GM19438 (cell line): Measurements from ENCODE around the gene ATP6V0C.

ENCODE experiments used
- ATAC-seq: cut with Tn5 transposase; IDR thresholded peaks from one replicate; pipeline ENCODE4 v1.9.1; 2021; ENCODE audit warnings: low read depth; ENCODE audit not compliant: unreplicated experiment

ATP6V0C gene

DNA sequence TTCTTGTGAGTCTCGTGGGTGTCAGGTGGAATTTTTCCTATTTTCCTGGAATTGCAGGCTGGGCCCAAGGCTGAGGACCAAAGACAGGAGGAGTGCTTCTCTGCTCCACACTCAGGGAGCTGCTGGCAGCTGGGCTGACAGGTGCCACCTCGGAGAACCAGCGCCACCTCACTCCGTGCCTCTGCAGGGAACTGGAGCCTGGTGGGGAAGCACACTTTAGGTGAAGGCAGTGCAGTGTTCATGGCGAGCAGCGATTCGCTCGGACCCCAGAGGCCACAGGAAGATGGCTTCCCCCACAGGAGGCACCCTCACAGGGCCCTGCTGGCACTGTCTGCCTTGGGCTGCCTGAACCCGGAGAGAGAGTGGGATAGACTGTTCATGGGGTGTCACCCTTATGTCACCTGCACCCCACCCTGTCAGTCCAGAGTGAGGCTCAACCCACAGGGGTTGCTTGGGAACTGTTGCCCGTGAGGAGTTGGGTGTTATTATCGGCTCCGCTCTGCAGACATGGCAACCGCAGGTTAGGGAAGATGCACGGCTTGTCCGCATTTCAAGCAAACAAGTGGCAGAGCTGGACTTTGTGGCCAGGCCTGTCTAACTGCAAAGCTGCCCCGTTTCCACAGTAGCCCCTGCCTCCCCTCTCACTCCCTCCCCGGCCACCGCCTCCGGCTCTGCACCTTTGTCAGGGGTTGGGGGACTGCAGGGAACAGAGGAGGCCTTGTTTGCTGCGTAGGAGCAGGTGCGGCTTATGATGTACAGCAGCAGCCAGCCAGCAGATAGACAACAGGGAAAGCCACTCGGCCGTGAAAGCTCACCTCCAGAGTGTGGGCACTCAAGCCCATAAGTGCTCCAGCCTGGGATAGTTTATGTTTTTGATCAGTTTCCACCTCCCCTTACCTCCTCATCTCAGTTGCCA lies 23.3 kb upstream of the ATP6V0C start:
- no peak for ATAC-seq

DNA sequence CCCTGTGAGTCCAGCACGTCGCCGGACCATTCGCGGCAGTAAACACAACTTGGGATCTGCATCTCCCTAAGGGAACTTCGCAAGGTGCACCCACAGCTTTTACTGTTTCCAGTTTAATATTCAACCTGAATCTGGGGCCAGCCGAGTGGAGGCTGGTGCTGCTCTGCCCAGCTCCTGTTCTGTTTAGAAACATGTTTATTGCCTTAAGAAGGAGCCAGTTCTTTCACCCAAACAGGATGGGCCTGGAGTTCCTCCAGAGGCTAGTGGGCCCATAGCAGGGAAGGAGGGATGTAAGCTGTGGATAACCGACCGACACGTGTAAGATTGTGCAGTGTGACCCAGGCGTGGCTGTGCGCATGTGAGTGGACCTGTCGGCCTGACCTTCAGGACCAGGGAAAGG lies 21.5 kb upstream of the ATP6V0C start:
- no peak for ATAC-seq

- no peak for ATAC-seq
These were observed 20.1 kb upstream of the ATP6V0C start for GRCh38 chr16:2493605-2494004.

DNA sequence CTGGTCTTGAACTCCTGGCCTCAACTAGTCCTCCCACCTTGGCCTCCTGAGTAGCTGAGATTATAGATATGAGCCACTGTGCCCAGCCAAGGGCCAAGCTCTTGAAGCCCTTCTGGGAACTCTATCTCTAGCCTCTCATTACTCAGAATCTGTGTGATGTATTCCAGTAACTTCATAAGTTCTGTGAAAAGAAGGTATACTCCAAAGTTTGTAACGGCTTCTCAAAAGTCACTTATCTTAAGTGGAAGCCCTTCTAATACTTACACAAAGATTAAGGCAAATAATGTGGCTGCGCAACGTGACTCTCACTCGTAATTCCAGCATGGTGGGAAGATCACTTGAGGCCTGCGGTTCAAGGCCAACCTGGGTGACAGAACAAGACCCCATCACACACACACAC lies 19.1 kb upstream of the ATP6V0C start:
- no peak for ATAC-seq

DNA sequence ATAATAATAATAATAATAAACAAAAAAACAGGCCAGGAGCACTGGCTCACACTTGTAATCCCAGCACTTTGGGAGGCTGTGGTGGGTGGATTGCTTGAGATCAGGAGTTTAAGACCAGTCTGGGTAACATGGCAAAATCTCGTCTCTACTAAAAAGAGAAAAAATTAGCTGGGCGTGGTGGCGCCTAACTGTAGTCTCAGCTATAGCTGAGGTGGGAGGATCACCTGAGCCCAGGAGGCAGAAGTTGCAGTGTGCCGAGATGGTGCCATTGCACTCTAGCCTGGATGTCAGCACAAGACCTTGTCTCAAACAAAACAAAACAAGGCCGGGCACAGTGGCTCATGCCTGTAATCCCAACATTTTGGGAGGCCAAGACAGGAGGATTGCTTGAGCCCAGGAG lies 18.7 kb upstream of the ATP6V0C start:
- ATAC-seq: no peak

GRCh38 chr16:2496223-2497115 lies 17.3 kb upstream of the ATP6V0C start:
- no peak for ATAC-seq

DNA sequence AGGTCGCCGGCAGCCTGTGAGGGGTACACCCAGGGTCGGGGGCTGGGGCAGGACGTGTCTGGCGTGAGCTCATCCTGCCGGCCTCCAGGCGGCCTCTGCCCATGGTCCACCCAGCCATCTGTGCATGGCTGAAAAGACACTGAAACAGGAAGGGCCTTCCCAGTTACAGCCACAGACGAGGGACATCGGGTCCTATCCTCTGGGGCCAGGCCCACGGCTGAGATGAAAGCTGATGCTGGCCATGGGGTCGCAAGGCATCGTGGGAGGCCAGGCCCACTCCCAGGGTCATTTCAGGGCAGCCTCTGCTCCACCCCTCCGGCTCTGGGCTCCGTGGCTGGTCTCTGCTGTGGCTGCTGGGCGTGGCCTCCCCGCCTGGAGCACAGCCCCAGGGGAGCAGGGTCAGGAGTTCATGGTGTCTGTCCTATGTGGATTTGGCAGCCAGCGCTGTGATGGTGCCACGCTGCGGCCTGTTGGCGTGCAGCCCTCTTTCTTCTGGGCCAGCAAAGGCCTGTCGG lies 16.6 kb upstream of the ATP6V0C start:
- ATAC-seq: no peak

DNA sequence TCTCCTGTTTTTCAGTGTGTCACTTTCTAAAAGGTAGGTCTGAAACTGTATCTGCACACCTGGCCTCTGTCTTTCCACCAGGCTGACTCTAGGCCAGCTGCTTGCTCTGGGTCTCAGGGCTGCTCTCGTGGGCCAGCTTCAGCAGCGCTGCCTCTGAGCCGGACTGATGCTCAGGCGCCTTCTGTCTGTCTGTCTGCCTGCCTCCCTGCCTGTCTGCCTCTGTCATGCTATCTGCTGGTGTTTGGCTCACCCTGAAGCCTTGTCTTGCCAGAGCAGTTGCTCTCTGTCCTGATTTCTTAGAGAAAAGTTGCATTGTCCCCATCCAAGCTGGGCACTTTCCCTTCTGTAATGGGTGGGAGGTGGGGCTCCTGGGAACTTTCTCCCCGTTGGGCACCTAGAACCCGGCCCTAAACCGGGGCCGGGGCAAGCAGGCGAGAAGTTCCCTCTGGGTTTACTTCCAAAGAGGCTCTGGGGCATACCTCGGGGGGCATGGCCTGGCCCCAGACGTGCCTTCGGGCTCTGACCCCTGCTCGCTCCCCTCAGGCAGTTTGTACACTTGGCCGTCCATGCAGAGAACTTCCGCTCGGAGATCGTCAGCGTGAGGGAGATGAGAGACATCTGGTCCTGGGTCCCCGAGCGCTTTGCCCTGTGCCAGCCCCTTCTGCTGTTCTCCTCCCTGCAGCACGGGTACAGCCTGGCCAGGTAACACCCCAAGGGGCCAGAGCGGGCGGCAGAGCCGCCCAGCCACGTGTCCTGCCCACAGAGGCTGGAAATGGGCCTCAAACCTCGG lies 15.9 kb upstream of the ATP6V0C start:
- no peak for ATAC-seq

- no peak for ATAC-seq
These were observed 15.1 kb upstream of the ATP6V0C start for GRCh38 chr16:2498531-2499253.

- ATAC-seq: no peak
These were observed 14.3 kb upstream of the ATP6V0C start for GRCh38 chr16:2499454-2499853.

- no peak for ATAC-seq
These were observed 13.8 kb upstream of the ATP6V0C start for GRCh38 chr16:2499890-2500429.

GRCh38 chr16:2500430-2500917 lies 13.3 kb upstream of the ATP6V0C start:
- no peak for ATAC-seq

DNA sequence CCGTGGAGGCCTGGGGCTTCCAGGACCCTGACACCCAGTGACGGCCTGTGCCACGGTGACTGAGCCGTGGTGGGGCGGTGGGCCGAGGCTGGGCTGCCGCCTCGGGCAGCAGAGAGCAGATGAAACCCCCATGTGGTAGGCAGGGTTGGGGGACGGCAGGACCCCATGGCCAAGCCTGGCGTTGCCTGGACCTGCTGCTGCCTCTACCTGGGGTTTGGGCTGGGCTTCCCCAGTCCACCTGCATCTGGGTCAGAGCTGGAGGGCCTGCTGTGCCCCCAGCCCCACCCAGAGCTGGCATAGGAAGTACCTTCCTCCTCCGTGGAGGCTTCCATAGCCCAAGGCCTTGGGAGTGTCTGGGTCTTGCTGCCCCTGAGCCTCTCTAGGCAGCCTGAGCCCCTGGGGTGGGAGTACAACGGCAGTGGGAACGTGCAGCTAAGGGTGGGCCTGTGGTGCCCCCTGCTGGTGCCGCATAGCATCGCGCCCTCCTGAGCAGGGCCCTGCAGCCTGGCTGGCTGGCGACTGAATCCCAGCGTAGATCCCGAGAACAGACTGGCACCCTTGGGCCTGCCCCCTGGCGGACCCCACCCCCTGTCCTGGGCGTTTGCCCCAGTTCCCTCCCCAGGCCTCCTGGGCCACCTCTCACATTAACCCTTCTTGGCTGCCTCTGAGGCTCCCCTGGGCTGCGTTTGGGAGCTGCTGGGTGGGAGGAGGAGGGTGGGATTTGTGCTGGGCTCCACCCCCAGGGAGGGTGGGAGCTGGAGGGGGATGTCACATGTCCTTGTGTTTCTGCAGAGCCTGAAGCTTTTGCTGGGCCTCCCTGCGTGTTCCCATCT lies 12.6 kb upstream of the ATP6V0C start:
- no peak for ATAC-seq

GRCh38 chr16:2501946-2502895 lies 11.5 kb upstream of the ATP6V0C start:
- no peak for ATAC-seq

DNA sequence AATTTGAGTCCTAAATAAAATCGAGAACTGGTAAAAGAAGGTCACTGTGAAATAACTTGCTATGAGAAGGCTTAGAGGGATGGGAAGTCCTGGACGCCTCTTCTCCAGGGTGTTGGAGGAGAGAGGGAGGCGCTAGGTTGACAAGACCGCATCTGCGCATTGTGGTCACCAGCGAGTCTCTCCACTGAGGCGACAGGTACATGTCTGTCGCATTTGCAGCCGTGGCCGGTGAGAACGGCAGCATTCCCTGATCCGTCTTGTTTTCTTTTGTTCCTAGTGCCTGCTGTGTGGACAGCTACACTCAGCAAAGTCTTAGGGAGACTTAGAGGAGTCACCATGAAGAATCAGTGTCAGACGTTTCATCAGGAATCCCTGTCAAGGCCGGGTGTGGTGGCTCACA lies 8.1 kb upstream of the ATP6V0C start:
- no peak for ATAC-seq

GRCh38 chr16:2507052-2507659 lies 6.6 kb upstream of the ATP6V0C start:
- ATAC-seq: no peak

DNA sequence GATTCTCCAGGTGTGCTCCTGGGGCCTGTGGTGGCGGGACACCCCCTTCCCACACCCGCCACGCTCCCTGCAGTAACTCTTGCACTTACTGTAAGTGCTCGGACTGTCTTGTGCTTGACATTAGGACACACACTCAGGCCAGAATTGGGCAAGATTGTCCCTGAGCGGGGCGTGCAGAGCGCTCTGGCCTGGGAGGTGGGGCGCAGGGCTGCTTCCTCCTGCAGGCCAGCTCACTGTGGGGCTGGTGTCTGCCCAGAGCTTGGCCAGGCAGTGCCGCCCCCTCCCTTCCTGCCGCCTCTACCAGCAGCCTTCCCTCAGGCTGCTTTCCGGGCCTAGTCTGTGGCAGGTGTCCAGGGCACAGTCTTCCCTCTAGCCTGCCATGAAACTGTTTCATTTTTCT lies 6.1 kb upstream of the ATP6V0C start:
- ATAC-seq: no peak
